ENCODE data around the gene LEO1.

DNA sequence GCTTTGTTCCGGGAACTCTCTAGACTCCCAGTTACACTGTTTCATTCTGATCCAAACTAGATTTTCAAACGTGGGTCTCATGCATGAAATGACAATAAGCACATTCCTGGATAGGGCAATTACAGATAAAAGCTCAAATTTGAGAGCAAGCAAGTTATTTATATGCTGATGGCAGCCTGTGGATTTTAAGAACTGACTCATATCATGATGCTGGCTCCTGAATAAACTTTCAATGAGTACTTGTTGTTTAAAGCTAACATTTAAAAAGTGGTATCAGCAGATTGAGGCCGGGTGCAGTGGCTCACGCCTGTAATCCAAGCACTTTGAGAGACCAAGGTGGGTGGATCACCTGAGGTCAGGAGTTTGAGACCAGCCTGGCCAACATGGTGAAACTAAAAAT is 66.6 kb downstream of the LEO1 start:
- TF ChIP-seq FOXM1 (IDR thresholded peaks at IDR 0.05; ENCODE audit: borderline replicate concordance) (no peak), ELF4 (IDR thresholded peaks at IDR 0.05) (no peak), SUZ12 (IDR thresholded peaks at IDR 0.05) (no peak), L3MBTL2 (conservative IDR thresholded peaks at IDR 0.05) (no peak), SP1 (IDR thresholded peaks at IDR 0.05) (no peak), BHLHE40 (IDR thresholded peaks at IDR 0.05; ENCODE audit: borderline replicate concordance) (no peak), NFRKB (IDR thresholded peaks at IDR 0.05) (no peak)
- TF ChIP-seq, protein P1, sequence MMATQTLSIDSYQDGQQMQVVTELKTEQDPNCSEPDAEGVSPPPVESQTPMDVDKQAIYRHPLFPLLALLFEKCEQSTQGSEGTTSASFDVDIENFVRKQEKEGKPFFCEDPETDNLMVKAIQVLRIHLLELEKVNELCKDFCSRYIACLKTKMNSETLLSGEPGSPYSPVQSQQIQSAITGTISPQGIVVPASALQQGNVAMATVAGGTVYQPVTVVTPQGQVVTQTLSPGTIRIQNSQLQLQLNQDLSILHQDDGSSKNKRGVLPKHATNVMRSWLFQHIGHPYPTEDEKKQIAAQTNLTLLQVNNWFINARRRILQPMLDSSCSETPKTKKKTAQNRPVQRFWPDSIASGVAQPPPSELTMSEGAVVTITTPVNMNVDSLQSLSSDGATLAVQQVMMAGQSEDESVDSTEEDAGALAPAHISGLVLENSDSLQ (IDR thresholded peaks at IDR 0.05): no peak
